ENCODE measurements around the gene MTHFSD.

The MTHFSD gene

GRCh38 chr16:86530251-86531190 is 24.5 kb downstream of the MTHFSD start:
- DNase-seq (ENCODE audit: low read depth), result no peak

DNA sequence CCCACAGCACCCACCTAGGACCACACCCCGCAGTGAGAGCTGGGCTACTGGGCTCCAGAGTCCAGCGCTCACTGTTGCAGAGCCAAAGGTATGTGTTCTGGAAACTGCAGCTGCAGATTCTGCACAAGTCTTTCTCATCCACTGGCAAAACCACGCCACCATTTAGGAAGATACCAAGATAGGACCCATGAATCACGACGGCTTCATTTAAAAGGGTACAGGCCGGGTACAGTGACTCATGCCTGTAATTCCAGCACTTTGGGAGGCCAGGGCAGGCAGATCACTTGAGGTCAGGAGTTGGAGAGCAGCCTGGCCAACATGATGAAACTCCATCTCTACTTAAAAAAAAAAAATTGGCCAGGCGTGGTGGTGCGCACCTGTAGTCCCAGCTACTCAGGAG is 25.9 kb downstream of the MTHFSD start:
- no peak for DNase-seq (ENCODE audit: low read depth)

DNA sequence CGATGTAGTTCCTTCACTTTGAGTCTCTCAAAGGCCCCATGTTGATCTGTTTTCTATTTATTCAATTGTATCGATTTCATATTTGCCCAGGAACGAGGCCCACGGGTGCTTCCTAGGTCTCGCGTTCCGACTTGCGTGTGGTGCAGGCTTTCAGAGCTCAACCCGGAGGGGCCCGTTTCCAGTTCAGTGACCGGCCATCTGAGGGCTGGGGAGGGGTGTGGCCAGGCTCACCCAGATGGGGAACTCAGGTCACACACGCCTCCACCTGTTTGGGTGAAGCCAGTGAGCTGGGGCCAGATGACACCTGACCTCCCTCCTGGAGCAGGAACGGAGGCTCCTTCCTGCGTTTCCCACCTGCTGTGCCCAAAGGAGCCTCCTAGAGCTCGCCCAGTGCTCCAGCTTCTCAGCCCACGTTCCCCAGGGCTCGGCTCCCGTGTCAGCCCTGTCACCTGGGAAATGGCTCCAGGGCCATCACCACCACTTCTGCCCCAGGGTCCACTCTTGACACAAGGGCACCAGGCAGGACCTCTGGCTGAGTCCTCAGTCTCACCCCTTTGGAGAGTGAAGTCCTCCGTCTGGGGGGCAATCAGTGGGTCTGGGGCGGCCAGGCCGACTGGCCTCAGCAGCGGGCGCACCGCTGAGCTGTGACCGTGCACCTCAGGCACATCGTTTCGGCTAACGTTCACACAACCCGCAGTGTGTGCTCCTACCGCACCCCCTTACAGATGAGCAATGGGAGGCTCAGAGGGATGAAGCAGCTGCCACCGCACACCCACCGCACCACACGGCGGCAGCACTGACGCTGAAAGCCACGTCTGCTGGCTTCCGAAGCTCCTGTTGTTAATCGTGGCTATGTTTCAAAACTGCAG is 26.7 kb downstream of the MTHFSD start:
- no peak for DNase-seq (ENCODE audit: low read depth)

- DNase-seq (ENCODE audit: low read depth), result no peak
These were observed 27.7 kb downstream of the MTHFSD start for GRCh38 chr16:86527366-86527765.

- DNase-seq (ENCODE audit: low read depth), result no peak
These were observed 29.3 kb downstream of the MTHFSD start for GRCh38 chr16:86525696-86526095.

GRCh38 chr16:86524029-86524428 is 31.0 kb downstream of the MTHFSD start:
- DNase-seq (ENCODE audit: low read depth), result no peak

DNA sequence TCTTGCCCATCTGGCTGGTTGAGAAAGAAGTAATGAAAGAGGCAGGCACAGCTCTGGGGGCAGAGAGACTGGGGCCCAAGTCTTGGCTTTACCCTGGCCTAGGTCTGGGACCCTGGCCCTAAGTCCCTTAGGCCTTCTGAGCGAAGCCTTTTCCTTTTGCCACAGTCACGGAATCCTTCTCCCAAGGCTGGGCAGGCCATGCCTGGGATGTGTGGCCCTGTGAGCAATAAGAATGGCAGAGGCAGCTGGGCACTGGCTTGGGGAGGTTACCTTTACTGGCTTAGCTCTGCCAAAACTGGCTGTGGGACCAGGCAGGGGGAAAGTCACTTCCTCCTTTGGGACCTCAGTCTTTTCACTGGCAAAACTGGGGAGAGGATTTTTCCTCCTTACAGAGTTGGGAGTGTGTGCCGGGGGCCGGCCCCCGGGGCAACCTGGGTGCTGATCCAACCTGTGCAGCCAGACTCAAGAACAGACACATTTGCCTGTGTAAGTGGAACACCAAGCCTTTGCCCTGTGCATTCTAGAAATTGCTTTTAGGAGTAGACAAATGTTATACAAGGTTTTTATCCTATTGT is 31.8 kb downstream of the MTHFSD start:
- DNase-seq (ENCODE audit: low read depth), result no peak

GRCh38 chr16:86522634-86523033 is 32.4 kb downstream of the MTHFSD start:
- DNase-seq (ENCODE audit: low read depth), result no peak

- DNase-seq (ENCODE audit: low read depth), result no peak
These were observed 33.5 kb downstream of the MTHFSD start for GRCh38 chr16:86521236-86522197.

DNA sequence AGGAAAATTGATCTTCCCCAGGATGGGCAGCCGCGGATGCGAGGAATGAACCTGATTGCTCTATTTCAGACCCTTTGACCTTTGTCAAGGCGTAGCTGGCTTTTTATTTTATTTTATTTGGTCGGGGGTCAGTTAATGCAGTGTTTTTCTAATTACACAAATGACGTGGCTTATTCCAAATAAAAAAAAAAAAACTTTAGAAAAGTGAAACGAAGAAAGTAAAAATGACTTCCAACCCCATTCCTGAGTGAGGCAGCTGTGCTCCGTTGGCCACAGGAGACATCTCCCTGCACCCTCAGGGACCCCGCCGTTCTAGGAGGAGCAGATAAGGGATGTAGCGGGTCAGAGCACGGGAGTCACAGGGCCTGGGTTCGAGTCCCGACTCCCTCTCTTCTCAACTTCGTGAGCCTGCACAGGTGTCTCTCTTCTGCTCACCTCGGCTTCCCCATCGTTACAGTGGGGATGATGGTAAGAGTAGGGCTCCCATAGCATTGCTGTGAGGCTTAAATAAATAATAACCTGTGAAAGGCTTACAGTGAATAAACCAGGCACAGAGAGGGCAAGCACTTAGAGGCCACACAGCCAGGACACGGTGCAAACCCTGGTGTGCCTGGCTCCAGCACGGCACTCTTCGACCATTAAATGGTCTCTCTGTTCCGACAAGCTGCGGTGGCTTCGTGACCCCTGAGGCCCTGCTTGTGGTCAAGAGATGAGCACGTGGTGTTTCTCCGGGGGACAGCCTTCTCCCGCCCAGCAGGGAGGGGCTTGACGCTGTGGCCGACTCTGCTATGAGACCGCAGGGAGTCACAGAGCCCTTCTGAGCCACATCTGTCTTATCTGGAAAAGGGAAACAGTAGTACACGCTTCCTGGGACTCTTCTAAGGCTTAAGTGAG is 34.5 kb downstream of the MTHFSD start:
- DNase-seq (ENCODE audit: low read depth), result no peak

- no peak for DNase-seq (ENCODE audit: low read depth)
These were observed 35.3 kb downstream of the MTHFSD start for GRCh38 chr16:86519649-86520316.

DNA sequence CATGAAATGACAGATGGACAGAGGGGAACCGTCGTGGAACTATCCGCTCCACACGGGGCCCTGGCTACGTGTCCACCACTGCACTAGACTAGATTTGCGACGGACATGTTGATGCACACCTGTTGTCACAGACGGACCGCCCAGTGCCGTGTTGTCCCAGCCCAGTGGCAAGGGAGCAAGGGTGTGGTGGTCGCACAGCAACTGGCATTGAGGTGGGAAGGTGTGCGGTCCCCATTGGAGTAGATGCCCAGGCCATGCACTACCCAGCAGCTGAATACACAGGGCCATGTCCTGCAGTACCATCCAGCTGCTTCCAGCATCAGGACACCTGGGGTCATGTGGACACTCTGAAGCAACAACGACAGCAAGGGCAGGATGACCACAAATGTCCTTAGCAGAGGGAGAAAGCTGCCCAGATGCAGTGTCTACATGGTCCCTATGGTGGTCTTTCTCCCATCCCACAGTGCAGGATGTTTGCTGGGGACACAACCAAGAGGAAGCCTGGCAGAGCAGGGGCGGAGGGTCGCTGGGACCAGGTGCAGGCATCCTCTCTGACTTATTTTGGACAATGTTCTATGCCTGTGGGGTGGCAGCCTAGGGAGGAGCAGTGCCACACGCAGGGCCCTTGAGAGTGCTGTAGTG is 35.9 kb downstream of the MTHFSD start:
- DNase-seq (ENCODE audit: low read depth), result no peak

GRCh38 chr16:86517652-86518258 is 37.3 kb downstream of the MTHFSD start:
- no peak for DNase-seq (ENCODE audit: low read depth)

DNA sequence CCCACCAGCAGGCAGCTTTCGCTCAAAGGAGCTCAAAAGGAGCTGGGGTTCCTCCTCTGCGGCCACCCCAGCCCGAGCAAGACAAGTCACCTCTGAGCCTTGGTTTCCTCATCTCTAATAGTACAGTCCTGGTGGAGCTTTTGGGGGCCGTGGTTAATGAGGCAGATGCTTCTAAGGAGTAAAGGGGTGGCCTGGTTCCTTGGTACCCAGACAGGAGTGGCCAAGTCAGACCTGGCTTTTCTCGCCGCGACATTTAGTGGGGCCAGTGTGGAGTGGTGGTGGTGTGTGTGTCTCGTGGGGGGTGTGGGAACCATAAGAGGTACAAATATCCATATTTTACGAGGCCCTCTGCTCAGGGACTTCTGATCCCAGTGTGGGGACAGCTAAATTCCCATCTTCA is 38.0 kb downstream of the MTHFSD start:
- DNase-seq (ENCODE audit: low read depth), result no peak

DNA sequence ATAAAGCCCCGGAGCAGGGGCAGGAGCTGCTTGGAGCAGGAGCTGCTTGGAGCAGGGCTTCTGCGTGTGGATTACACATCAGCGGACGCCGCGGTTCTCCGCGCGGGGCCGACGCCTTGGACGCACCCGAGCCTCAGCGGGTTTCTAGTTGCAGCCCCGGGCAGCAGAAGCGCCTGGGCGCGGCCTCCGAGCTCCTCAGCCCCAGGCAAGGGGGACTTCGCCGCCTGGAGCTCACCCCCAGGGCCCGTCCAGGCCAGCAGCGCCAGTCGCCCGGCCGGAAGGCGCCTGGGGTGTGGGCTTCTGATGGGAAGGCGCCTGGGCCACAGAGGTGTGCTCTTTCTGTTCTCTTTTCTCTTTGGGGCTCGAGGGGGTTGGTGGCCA is 38.4 kb downstream of the MTHFSD start:
- no peak for DNase-seq (ENCODE audit: low read depth)

GRCh38 chr16:86515777-86516622 is 39.0 kb downstream of the MTHFSD start:
- DNase-seq (ENCODE audit: low read depth), result no peak

DNA sequence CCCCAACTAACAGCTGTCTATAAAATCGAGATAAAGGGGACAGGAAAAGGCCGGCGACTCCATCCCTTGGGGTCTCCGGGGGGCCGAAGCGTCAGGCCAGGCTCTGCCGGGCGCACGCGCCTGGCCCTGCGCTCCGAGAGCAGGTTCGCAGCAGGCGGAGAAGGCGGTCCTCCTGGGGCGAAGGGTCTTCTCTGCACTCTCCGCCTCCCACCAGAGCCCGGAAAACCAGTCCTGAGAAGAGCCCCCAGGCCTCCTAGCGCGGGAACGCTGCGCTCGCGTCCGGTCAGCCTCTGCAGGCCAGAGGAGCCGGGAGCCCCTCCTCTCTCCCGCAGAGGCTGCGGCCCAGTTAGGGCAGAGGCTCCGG is 39.6 kb downstream of the MTHFSD start:
- no peak for DNase-seq (ENCODE audit: low read depth)

All from GM04504 (cell line).